Measurements from ENCODE around the gene ASTN2.

- TF ChIP-seq CTCF (IDR thresholded peaks at IDR 0.05; ENCODE audit: poor library complexity, severe bottlenecking) (no peak), EP300 (conservative IDR thresholded peaks at IDR 0.05; ENCODE audit: poor library complexity, severe bottlenecking) (no peak), EZH2 (IDR thresholded peaks at IDR 0.05; ENCODE audit: borderline replicate concordance, insufficient read depth, low read length, poor library complexity, severe bottlenecking) (no peak), SMC3 (conservative IDR thresholded peaks at IDR 0.05; ENCODE audit: poor library complexity) (no peak), POLR2AphosphoS5 (IDR thresholded peaks at IDR 0.05) (no peak), TAF1 (IDR thresholded peaks at IDR 0.05; ENCODE audit: low read depth) (no peak), MXI1 (conservative IDR thresholded peaks at IDR 0.05; ENCODE audit: poor library complexity, severe bottlenecking) (no peak), RAD21 (conservative IDR thresholded peaks at IDR 0.05) (no peak)
- TF ChIP-seq, protein P1, sequence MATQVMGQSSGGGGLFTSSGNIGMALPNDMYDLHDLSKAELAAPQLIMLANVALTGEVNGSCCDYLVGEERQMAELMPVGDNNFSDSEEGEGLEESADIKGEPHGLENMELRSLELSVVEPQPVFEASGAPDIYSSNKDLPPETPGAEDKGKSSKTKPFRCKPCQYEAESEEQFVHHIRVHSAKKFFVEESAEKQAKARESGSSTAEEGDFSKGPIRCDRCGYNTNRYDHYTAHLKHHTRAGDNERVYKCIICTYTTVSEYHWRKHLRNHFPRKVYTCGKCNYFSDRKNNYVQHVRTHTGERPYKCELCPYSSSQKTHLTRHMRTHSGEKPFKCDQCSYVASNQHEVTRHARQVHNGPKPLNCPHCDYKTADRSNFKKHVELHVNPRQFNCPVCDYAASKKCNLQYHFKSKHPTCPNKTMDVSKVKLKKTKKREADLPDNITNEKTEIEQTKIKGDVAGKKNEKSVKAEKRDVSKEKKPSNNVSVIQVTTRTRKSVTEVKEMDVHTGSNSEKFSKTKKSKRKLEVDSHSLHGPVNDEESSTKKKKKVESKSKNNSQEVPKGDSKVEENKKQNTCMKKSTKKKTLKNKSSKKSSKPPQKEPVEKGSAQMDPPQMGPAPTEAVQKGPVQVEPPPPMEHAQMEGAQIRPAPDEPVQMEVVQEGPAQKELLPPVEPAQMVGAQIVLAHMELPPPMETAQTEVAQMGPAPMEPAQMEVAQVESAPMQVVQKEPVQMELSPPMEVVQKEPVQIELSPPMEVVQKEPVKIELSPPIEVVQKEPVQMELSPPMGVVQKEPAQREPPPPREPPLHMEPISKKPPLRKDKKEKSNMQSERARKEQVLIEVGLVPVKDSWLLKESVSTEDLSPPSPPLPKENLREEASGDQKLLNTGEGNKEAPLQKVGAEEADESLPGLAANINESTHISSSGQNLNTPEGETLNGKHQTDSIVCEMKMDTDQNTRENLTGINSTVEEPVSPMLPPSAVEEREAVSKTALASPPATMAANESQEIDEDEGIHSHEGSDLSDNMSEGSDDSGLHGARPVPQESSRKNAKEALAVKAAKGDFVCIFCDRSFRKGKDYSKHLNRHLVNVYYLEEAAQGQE (IDR thresholded peaks at IDR 0.05; ENCODE audit: borderline replicate concordance): no peak
These were observed 209.1 kb downstream of the ASTN2 start for GRCh38 chr9:117205806-117206205.
